Subcutaneous adipose tissue (tissue), 4 donors: ENCODE results near the gene TXN2. TPM values are rescaled to one million over a fixed set of nuclear protein-coding genes. Genes with fewer than 3 reads are reported as not detected.

Experiments
- small RNA-seq: library from RNA; depleted of rRNA; stranded (forward); fragments of <200 nt; gene quantifications from one replicate; pipeline ENCODE3, GENCODE V24; 2016
- total RNA-seq, 4 donors: library from RNA; depleted of rRNA; stranded (reverse); fragments of >200 nt; gene quantifications; one replicate each; pipeline ENCODE4 v1.1.0, GENCODE V29; 2016
- TF ChIP-seq, protein P1 (sequence below): fragments of 450-650 bp; IDR thresholded peaks from one replicate; pipeline ENCODE4 v1.5.1; 2016; ENCODE audit warnings: low read depth, mild to moderate bottlenecking, control low read depth, antibody characterized with exemption, moderate library complexity

Gene TXN2
- total RNA-seq, 4 donors from 2014 or later = 26.9 to 84.6 (median 65.3) TPM

- TF ChIP-seq, protein P1, sequence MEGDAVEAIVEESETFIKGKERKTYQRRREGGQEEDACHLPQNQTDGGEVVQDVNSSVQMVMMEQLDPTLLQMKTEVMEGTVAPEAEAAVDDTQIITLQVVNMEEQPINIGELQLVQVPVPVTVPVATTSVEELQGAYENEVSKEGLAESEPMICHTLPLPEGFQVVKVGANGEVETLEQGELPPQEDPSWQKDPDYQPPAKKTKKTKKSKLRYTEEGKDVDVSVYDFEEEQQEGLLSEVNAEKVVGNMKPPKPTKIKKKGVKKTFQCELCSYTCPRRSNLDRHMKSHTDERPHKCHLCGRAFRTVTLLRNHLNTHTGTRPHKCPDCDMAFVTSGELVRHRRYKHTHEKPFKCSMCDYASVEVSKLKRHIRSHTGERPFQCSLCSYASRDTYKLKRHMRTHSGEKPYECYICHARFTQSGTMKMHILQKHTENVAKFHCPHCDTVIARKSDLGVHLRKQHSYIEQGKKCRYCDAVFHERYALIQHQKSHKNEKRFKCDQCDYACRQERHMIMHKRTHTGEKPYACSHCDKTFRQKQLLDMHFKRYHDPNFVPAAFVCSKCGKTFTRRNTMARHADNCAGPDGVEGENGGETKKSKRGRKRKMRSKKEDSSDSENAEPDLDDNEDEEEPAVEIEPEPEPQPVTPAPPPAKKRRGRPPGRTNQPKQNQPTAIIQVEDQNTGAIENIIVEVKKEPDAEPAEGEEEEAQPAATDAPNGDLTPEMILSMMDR = no peak
These were observed 62.1 kb downstream of the TXN2 start for GRCh38 chr22:36419177-36419911.

GRCh38 chr22:36417281-36417686, 64.2 kb downstream of the TXN2 start:
- TF ChIP-seq, protein P1 = no peak

Small RNA genes lying within 50 kb of the gene (small RNA-seq; reads per million reads assigned to genes)
- gene RF00019 = 0.49 reads per million

Other genes starting within 250 kb of the TXN2 start
- 100 to 1,000 TPM in 1 of 4 donors, 10 to 100 TPM in 3; 39.0 to 121 (median 66.6) TPM for gene APOL2, start 242.1 kb downstream of the TXN2 start, total RNA-seq
- gene APOL1, start 228.5 kb downstream of the TXN2 start, total RNA-seq = 10 to 100 TPM in 3 of 4 donors, 1 to 10 TPM in 1; 7.5 to 53.5 (median 18.9) TPM
- 100 to 1,000 TPM; 187 to 410 (median 233) TPM for gene MYH9, start 93.7 kb downstream of the TXN2 start, total RNA-seq
- 1 to 10 TPM; 4.6 to 7.5 (median 6.0) TPM for gene FOXRED2, start 25.4 kb upstream of the TXN2 start, total RNA-seq
- 100 to 1,000 TPM; 218 to 260 (median 252) TPM for gene EIF3D, start 47.5 kb upstream of the TXN2 start, total RNA-seq
- gene CACNG2, start 222.1 kb upstream of the TXN2 start, total RNA-seq = not detected